GM18502 (cell line): ENCODE results near the gene ATP6V0D1.

Experiments used
- ATAC-seq: cut with Tn5 transposase; IDR thresholded peaks from one replicate; pipeline ENCODE4 v1.9.1; 2021; ENCODE audit warnings: mild to moderate bottlenecking; ENCODE audit not compliant: unreplicated experiment, poor library complexity

The ATP6V0D1 gene

DNA sequence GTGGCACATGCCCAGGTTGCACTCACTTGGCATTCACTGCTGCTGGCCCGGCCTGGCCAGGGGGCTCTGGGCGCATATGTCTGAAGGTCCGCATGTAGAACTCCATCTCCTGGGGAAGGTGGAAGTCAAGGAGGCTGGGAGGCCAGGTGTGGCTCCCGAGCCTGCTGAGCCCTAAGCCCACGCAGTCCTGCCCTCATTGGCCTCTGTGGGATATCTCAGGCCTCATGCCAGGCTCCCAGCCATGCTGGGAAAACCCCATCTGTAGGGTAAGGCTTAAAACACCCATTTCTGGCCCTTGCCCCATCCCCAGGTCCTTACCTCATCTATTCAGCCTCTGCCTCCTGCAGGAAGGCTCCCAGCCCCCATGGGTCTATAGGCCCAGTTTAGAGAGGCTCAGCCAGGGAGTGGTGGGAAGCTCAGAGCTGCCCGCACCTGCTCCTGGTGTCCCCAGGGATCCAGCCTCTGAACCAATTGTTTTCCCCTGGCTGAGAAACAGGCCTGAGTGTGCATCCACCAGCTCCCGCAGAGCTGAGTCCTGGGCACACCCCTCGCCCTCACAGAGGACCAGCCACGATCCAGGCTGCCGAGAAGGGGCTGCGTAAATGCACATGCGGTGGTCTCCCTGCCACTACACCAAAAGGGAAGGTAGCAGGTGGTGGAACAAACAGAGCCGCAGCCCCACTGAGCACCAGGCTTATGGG is 85.3 kb downstream of the ATP6V0D1 start:
- ATAC-seq: no peak

DNA sequence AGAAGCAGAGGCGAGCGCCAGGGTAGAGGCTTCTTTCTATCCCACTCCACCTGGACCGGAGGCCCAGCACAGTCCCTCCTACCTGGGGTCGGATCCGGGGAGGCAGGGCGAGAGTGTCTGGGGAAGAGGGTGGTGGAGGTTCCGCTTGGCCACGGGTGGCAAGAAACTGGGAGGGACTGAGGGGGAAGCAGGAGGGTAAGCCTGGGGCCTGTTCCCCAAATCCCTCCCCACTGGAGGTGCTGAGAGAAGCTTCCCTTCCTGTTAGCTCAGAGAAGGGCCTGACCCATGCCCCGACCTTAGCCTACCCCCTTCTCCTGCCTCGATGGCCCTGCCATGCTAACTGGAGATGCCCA is 85.9 kb downstream of the ATP6V0D1 start:
- no peak for ATAC-seq

DNA sequence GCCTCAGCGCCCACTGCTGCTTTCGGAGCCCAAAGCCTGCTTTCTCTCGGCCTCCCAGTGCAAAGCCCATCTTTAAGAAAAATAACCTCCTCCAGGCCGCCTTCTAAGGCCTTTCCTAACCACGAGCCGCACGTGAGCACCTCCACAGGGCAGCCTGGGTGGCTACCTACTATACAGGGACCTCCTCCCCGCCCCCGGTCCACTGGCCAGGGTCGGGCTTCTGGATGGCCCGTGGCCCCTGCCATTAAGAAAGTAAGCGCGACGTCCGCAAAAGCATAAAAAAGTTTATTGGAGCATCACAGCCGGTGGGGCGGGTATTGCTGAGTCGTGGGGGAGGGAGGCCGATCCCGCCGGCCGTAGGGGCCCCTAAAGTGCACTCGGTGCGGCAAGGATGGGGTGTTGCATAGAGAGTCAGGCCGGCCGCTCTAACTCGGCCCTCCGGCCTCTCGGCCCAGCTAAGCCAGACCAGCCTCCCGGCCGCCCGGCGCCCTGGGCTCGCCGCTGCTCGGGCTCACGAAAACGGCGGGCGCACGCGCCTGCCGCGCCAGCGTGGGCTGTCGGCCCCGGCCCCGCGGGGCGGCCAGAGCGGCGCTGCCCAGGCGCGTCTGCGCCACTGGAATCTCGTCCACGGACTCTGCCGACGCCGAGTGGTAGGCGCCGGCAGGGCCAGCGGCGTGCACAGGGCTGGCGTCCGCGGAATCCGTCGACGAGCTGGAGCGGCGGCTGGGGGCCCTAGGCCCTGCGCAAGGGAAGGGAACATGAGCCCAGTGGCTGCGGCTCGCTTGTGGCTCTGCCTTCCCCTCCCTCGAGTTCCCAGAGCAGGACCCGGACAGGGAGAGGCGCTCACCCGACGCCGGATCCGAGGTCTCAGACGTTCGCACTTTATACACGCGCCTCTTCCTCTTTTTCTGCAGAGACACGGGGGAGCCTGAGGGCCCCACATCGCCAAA is 86.5 kb downstream of the ATP6V0D1 start:
- no peak for ATAC-seq

DNA sequence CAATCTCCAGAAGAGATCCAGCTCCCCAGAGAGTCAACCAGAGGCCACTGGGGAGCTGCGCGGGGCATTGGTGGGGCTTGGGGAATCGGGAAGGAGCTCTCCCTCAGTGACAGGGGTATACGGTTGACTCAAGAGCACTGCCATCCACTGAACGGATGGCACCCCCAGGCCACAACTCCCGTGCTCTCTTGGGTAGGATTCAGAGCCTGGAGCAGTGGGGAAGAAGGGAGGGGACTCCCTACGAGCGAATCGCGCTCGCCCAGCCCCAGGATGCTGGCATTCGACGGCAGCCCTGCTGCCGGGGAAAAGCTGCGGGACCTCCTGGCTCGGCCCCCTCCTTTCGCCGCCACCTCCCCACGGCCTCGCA is 87.2 kb downstream of the ATP6V0D1 start:
- no peak for ATAC-seq

DNA sequence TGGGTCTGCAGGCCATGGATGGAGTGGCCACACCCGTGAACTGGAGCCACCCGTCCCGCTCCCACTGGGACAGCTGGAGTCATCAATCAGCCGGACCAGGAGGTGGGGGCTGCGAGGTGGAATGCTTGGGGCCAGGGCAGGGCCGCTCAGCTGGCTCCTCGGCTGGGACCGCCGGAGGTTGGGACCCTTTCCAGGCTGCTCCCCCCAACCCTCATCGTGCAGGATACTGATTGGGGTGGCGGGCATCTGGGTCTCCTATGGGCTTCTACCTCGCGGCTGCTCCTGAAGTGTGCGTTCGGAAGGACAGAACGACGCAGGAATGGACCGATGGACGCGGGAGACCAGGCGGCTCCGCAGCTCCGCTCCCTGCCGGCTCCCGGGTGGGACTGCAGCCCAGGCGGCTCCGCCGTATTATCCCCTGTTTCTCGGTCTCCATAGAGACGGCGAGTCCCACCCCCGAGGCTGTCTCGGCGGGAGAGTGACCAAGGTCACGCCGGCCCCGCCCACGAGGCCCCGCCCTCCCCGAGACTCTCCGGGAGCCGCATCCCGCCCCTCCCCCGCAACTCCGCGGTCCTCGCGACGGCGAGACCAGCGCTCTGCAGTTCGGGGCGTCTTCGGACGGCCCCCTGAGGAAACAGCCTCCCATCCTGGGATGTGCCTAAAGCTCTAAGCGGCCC is 87.7 kb downstream of the ATP6V0D1 start, which contains the start of gene TPPP3:
TSS of gene TPPP3 (minus strand) at position 388 of the 677 bp plus-strand sequence. CDS start 2,387 bp downstream, outside the sequence.
- ATAC-seq: no peak

DNA sequence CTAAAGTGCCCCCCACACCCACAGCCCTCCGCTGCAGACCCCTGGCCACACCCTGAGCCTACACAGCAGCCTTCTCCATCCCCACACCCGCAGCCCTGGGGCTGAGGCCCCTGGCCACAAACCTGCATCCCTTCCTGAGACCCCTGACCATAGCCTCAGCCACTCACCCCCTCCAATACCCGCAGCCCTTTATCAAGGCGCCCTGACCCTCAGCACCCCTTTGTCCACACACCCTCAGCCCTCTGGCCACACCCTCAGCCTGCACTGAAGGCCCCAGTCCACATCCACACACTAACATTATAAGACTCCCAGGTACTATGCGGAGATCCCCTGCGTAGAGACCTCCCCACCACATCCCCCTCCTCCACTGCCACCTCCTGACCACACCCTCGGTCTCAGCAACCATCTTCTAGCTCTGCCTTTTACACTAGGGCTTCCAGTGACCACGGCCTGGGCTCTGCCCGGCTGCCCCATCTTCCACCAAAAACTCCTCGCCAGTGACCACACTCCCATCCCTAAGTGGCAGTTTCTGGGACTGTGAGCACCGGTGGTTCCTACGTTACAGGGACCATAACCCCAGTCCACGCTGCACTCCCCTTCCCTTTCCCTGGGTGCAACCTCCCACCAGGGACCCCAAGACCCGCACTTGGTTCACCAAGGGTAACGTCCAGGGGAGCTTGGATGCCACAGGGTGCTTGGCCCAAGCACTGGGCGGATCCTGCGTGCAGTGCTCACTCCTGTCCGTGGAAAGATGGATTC is 88.5 kb downstream of the ATP6V0D1 start:
- no peak for ATAC-seq

DNA sequence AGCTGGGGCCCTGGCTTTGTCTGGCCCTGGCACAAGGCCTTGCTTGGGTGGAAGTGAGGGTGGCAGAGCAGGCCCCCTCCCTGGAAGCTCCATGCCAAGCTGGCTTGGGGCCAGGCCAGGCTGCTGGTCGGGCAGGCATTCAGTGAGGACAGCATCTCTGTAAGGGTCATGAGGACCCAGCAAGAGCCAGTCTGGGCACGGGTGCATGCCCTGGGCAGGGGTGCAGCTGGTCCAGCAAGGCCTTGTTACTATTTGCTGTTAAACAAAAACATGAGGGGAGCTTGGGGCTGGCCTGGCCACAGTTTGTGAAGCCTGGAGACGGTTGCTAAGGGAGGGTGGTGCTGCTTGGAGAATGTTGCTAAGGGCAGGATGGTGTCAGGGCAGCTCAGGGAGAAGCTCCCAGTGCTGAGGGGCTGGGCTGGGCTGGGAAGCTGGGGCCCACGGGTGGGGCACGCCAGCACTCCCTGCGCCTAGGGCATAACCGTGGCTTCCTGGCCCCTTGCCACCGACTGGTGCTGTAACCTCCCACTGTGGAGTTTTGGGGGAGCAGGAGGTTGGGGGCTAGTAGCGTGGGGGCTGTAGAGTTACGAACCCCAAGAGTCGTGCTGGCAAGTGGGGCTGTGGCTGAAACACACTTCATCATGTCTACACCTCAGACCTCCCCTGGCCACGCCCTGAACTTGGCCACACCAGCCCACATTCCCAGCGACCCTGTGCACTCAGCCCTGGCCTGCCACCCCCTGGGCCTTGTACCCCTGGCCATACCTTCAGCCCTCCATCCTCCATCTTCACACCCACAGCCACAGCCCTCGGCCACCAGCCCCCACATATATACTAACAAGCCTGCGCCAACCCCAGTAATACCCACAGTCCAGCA is 89.3 kb downstream of the ATP6V0D1 start:
- no peak for ATAC-seq

DNA sequence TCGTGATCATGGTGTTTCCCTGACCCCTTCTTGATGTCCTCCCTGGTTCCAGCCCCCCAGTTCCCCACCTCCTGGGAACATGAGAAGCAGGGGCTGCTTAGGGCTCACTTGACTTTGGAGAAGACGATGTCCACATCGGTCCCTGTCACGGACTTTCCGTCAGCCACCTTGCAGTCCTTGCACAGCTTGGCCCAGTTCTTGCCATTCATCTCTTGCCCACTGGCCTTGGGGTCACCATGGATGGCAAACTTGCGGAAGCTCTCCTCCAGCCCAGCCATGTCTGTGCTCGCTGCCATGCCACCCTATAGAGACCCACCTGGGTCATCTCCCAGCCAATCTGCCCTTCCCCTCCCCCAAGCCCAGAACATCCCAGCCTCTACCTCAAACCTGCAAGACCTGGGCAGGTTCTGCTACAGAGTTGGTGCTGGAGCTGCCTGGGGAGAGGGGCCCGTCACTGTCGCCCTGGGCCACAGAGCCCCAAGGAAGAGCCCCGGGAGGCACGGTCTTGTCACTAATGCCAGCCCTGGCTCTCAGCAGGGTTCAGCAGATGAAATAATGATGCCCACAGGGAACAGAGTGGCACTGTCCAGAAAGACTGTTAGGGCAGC is 90.0 kb downstream of the ATP6V0D1 start:
- no peak for ATAC-seq

DNA sequence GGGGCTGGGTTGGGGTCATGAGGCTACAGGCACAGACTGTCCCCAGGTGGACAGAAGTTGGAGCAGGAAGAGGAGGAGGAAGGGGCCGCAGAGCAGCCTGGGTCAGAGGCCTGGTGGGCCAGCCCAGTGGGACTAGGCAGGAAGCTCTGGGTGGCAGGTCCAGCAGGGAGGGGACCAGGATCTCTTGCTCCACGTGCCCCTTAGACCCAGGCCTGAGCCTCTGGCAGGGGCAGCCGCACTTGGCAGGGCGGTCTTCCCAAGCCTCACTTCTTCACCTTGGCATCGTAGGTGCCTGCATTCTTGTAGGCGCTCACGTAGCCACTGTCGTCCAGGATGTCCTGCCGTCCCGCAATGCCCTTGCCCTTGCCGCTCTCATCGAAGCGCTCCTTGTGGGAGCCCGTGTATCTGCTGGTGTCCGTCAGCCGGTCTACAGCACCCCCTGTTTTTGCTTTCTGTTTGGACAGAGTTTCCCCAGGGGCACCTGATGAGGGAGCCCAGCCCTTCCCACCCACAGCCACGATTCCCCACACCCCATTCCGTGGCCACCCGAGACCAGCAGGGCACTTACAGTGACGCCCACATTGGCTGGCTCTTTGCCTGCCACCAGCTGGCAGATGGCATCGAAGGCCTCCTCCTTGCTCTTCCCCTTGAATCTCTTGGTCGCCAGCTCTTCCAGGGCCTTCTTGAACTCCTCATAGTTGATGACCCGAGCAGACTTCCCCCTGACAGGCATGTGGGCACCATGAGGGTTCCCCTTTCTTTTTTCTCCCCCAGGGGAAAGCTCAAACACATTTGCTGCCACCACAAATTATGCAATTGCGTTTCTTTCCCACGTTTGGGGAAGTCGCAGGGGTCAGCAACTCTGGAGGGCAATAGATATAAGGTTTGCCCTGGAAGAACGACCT is 90.8 kb downstream of the ATP6V0D1 start:
- ATAC-seq: no peak

DNA sequence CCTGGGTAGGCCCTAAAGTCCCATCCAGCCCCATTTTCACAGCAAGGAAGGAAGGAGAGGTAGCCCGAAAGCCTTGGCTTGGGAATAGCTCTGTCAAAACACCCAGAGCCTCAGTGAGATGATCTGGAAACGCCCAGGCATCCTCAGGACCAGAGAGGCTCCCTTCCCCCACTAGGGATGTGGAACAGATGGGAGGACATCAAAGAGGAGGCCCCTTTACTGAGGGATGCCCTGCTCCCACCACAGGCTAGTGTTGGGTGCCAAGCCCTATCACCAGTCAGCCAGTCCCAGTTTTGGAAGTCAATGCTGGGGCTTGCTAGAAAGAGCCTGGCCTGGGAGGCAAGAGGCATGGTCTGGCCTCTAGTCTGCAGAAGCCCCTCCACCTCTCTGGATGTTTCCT is 92.4 kb downstream of the ATP6V0D1 start:
- no peak for ATAC-seq

DNA sequence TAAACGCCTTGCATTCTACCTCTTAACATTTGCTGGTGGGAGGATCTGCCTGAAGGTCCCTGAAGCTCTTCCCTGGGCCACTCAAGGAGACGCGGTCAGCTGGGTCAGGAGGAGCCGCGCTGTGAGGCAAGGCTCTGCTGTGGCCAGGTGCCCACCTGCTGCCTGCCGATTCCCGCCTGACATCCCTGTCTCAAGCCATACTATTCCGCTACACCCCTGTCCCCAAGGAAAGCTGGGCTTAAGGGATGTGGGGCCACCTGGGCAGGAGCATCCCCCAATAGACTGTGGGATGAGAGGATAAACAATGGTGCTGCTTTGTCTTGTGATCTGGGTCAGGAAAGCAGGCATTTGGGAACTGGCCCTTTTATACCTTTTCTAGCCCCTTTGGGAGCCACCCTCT is 92.8 kb downstream of the ATP6V0D1 start:
- ATAC-seq: no peak
